K562 (cell line): Measurements from ENCODE around the gene C1R. TPM values are rescaled to one million over a fixed set of nuclear protein-coding genes. Genes with fewer than 3 reads are reported as not detected.

Source experiments
- BHLHE40 ChIP-seq: IDR thresholded peaks from 2 replicates; pipeline ENCODE4 v1.6.1; 2011; ENCODE audit warnings: low read length, improper control_type of control experiment
- CREB1 ChIP-seq, 2 experiments: sonication (generic) in 1 of 2; formaldehyde crosslinking in 1 of 2; IDR thresholded peaks; 2 replicates each; pipeline versions ENCODE4 v1.6.1 to v1.8.0; 2012 to 2022; ENCODE audit warnings: inconsistent platforms in 1 of 2, mild to moderate bottlenecking in 1 of 2, missing genetic modification reagents in 1 of 2, moderate library complexity in 1 of 2
- DACH1 ChIP-seq: fragments of 450-650 bp; IDR thresholded peaks from 2 replicates; pipeline ENCODE4 v1.6.1; 2018; ENCODE audit not compliant: partially characterized antibody
- DPF2 ChIP-seq: fragments of 450-650 bp; IDR thresholded peaks from 2 replicates; pipeline ENCODE4 v1.6.1; 2016
- ETS2 ChIP-seq: IDR thresholded peaks from 2 replicates; pipeline ENCODE4 v1.6.1; 2016; ENCODE audit warnings: borderline replicate concordance, missing genetic modification characterization, mild to moderate bottlenecking, moderate library complexity, missing compliant biosample characterization; ENCODE audit not compliant: poor library complexity, severe bottlenecking
- FOXJ2 ChIP-seq: fragments of 200-800 bp; sonication (Bioruptor generic); IDR thresholded peaks from 2 replicates; pipeline ENCODE4 v1.6.1; 2016; ENCODE audit warnings: missing genetic modification characterization, missing compliant biosample characterization
- FOXP4 ChIP-seq: sonication (generic); formaldehyde crosslinking; IDR thresholded peaks from 2 replicates; pipeline ENCODE4 v1.8.0; 2022; ENCODE audit warnings: mild to moderate bottlenecking, missing genetic modification reagents, borderline replicate concordance
- HDAC6 ChIP-seq: IDR thresholded peaks from 2 replicates; pipeline ENCODE4 v1.6.1; 2012; ENCODE audit warnings: low read depth, mild to moderate bottlenecking, control low read depth, inconsistent platforms, low read length, moderate library complexity
- HNRNPK ChIP-seq: fragments of 200-400 bp; formaldehyde crosslinking; IDR thresholded peaks from one replicate; pipeline ENCODE4 v1.6.1; 2018; ENCODE audit warnings: mild to moderate bottlenecking, low read depth, low read length; ENCODE audit not compliant: poor library complexity, severe bottlenecking
- MAZ ChIP-seq, 2 experiments: fragments of 450-650 bp in 1 of 2; sonication (generic) in 1 of 2; formaldehyde crosslinking; IDR thresholded peaks in 1 of 2; conservative IDR thresholded peaks in 1 of 2; 2 replicates each; pipeline versions ENCODE4 v1.4.0 to v1.5.0; 2020; ENCODE audit warnings: mild to moderate bottlenecking in 1 of 2, missing genetic modification reagents in 1 of 2
- MITF ChIP-seq: IDR thresholded peaks from 2 replicates; pipeline ENCODE4 v1.6.1; 2014; ENCODE audit warnings: antibody characterized with exemption
- MTA3 ChIP-seq: fragments of 450-650 bp; formaldehyde crosslinking; IDR thresholded peaks from 2 replicates; pipeline ENCODE4 v1.6.1; 2017; ENCODE audit warnings: mild to moderate bottlenecking, borderline replicate concordance
- NCOR1 ChIP-seq: fragments of 450-650 bp; IDR thresholded peaks from 2 replicates; pipeline ENCODE4 v1.6.1; 2016; ENCODE audit warnings: mild to moderate bottlenecking, moderate library complexity
- NEUROD1 ChIP-seq: fragments of 150-350 bp; IDR thresholded peaks from 2 replicates; pipeline ENCODE4 v1.6.1; 2014; ENCODE audit warnings: borderline replicate concordance, low read length, low read depth; ENCODE audit not compliant: partially characterized antibody
- OTX1 ChIP-seq: fragments of 450-650 bp; formaldehyde crosslinking; IDR thresholded peaks from 2 replicates; pipeline ENCODE4 v1.4.0; 2022; ENCODE audit warnings: mild to moderate bottlenecking
- PYGO2 ChIP-seq: fragments of 450-650 bp; IDR thresholded peaks from 2 replicates; pipeline ENCODE4 v1.6.1; 2016; ENCODE audit warnings: mild to moderate bottlenecking, missing genetic modification characterization, moderate library complexity, missing compliant biosample characterization
- TAF7 ChIP-seq: fragments of 450-650 bp; IDR thresholded peaks from 2 replicates; pipeline ENCODE4 v1.6.1; 2016; ENCODE audit warnings: missing genetic modification characterization, missing compliant biosample characterization
- ZNF232 ChIP-seq: sonication (generic); formaldehyde crosslinking; IDR thresholded peaks from 2 replicates; pipeline ENCODE4 v1.8.0; 2022; ENCODE audit warnings: mild to moderate bottlenecking, missing genetic modification reagents
- ZNF282 ChIP-seq: sonication (generic); formaldehyde crosslinking; IDR thresholded peaks from 2 replicates; pipeline ENCODE4 v1.8.1; 2023; ENCODE audit warnings: missing genetic modification reagents
- ZNF324 ChIP-seq: fragments of 250-450 bp; sonication (Bioruptor Pico); IDR thresholded peaks from 2 replicates; pipeline ENCODE4 v1.4.0; 2020; ENCODE audit warnings: mild to moderate bottlenecking
- polyA plus RNA-seq, 8 experiments: library from polyadenylated mRNA; depleted of rRNA in 4 of 8; stranded (reverse) in 5 of 8; unstranded in 3 of 8; fragments of >200 nt; fragmentation: Nextera tagmentation in 2 of 8; fragmentation: Illumina TruSeq in 1 of 8; extraction: Ambion mirVana in 2 of 8; extraction: Trizol in 1 of 8; gene quantifications; 2 replicates each; pipeline versions ENCODE4 v1.2.1 to v1.2.3, GENCODE V29; 2011 to 2014; ENCODE audit warnings: inconsistent platforms in 1 of 8, missing spikeins in 1 of 8
- total RNA-seq, 7 experiments: library from RNA; depleted of rRNA in 6 of 7; stranded (reverse); fragments of >200 nt in 6 of 7; fragmentation: Illumina TruSeq in 2 of 7; extraction: Trizol in 2 of 7; gene quantifications; 2 replicates each; pipeline versions ENCODE4 v1.2.1 to v1.2.3, GENCODE V29; 2011 to 2021; ENCODE audit warnings: low replicate concordance in 1 of 7
- TF ChIP-seq, protein P1 (sequence below), 3 experiments: fragments of 200-800 bp in 1 of 3; fragments of 250-450 bp in 1 of 3; fragments of 450-650 bp in 1 of 3; sonication (Bioruptor Pico) in 1 of 3; sonication (Bioruptor generic) in 1 of 3; formaldehyde crosslinking in 1 of 3; IDR thresholded peaks; 2 replicates each; pipeline versions ENCODE4 v1.6.1 to v1.8.0; 2016 to 2022; ENCODE audit warnings: mild to moderate bottlenecking in 2 of 3, missing genetic modification characterization in 2 of 3, missing compliant biosample characterization in 1 of 3, moderate library complexity in 1 of 3

Gene C1R
- total and polyA plus RNA-seq, 9 of the 15 experiments (the other 6 are each of a cell fraction or from before 2014, with no cell fraction given): 0.07 to 1.0 (median 0.33) TPM; not detected in 1

- no peak for TF ChIP-seq PYGO2 (tag)
- no peak for TF ChIP-seq ZNF324
- TF ChIP-seq, protein P1, sequence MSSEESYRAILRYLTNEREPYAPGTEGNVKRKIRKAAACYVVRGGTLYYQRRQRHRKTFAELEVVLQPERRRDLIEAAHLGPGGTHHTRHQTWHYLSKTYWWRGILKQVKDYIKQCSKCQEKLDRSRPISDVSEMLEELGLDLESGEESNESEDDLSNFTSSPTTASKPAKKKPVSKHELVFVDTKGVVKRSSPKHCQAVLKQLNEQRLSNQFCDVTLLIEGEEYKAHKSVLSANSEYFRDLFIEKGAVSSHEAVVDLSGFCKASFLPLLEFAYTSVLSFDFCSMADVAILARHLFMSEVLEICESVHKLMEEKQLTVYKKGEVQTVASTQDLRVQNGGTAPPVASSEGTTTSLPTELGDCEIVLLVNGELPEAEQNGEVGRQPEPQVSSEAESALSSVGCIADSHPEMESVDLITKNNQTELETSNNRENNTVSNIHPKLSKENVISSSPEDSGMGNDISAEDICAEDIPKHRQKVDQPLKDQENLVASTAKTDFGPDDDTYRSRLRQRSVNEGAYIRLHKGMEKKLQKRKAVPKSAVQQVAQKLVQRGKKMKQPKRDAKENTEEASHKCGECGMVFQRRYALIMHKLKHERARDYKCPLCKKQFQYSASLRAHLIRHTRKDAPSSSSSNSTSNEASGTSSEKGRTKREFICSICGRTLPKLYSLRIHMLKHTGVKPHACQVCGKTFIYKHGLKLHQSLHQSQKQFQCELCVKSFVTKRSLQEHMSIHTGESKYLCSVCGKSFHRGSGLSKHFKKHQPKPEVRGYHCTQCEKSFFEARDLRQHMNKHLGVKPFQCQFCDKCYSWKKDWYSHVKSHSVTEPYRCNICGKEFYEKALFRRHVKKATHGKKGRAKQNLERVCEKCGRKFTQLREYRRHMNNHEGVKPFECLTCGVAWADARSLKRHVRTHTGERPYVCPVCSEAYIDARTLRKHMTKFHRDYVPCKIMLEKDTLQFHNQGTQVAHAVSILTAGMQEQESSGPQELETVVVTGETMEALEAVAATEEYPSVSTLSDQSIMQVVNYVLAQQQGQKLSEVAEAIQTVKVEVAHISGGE (CRISPR knock-in tag; IDR thresholded peaks at IDR 0.05): no peak; a peak in 1 of 6 replicates
- no peak for TF ChIP-seq FOXJ2
- TF ChIP-seq TAF7 (tag): no peak
- no peak for TF ChIP-seq HDAC6
- TF ChIP-seq DPF2: peak; percentile 62; the same call in 1 of the 2 replicates
- no peak for TF ChIP-seq FOXP4 (CRISPR knock-in tag)
- no peak for TF ChIP-seq ZNF232 (CRISPR knock-in tag)
- TF ChIP-seq NCOR1: peak; percentile 44; the same call in 1 of the 2 replicates
- no peak for TF ChIP-seq NEUROD1
- TF ChIP-seq ZNF282 (CRISPR knock-in tag): no peak
- no peak for TF ChIP-seq BHLHE40
- TF ChIP-seq OTX1 (CRISPR knock-in tag): no peak
- no peak for TF ChIP-seq CREB1 (IDR thresholded peaks at IDR 0.05)
- TF ChIP-seq CREB1 (CRISPR knock-in tag; IDR thresholded peaks at IDR 0.05): no peak
- no peak for TF ChIP-seq MTA3
- TF ChIP-seq MAZ (CRISPR knock-in tag; conservative IDR thresholded peaks at IDR 0.05 in 1 of 2, IDR thresholded peaks at IDR 0.05 in 1 of 2): peak in 1 of 2 experiments; percentile 84; a peak in 3 of 4 replicates
- TF ChIP-seq MITF: no peak
- no peak for TF ChIP-seq ETS2 (tag)
- no peak for TF ChIP-seq HNRNPK
- TF ChIP-seq DACH1: no peak
Observed at GRCh38 chr12:7108796-7109571, 16.7 kb upstream of the C1R start, which contains the start of gene C1RL (continued).
